HS-27A (cell line): ENCODE results near the gene AATK.

Experiments
- DNase-seq: peaks from one replicate; pipeline ENCODE4 v3.0.0-alpha.2; 2012; ENCODE audit warnings: low read depth, missing footprints

AATK gene

DNA sequence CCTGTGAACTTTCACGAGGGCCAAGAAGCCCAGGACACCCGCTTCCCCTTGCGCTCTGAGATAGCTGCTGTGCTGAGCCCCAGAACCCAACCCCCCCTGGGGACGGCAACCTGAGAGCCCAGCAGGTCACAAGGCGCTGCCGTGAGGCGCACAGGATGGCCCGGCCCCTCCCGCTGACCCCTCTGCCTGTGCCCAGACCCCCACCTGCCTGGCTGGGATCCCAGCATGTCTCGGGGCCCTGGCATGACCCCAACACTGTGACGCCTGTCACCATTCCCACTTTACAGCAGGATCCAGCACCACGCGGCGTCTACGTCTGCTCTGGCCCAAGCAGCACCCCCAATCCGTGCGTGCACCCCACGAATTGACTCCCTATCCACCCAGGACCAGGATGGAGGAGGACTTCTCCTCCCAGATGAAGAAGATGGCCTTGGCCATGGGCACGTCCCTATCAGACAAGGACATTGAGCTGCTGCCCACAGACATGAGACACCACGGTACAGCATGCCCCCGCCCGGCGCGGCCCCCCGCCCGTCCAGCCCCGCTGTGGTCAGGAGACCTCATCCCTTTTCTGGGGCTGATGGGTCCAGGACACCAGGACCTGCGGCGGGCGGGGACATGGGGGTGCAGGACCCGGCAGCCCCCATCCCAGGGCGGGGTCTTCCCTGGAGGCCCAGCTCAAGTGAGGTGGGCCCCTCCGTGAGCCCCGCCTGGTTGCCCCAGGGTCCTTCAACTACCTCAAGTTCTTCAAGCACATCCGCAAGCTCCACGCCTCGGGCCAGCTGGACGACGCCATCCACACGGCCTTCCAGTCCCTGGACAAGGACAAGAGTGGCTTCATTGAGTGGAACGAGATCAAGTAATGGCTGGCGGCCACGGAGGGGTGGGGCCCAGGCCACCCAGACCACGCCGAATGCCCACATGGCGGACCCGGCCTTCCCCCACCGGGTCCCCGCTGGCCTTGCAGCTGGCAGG lies 15.1 kb upstream of the AATK start:
- no peak for DNase-seq

GRCh38 chr17:81179861-81180260 lies 13.8 kb upstream of the AATK start:
- DNase-seq: no peak

GRCh38 chr17:81179220-81179619 lies 13.2 kb upstream of the AATK start:
- no peak for DNase-seq

- no peak for DNase-seq
Measured at GRCh38 chr17:81178136-81179091, 12.4 kb upstream of the AATK start.

DNA sequence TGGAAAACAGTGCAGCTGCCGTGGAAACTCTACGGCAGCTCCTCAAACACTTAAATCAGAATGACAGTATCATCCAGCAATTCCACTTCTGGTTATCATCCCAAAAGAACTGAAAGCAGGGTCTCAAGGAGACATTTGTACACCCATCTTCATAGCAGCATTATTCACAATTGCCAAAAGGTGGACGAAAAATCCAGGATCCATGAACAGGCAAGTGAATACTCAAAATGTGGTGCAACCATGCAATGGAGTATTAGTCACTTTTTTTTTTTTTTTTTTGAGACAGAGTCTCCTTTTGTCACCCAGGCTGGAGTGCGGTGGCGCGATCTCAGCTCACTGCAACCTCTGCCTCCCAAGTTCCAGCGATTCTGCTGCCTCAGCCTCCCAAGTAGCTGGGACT lies 10.6 kb upstream of the AATK start:
- DNase-seq: no peak

DNA sequence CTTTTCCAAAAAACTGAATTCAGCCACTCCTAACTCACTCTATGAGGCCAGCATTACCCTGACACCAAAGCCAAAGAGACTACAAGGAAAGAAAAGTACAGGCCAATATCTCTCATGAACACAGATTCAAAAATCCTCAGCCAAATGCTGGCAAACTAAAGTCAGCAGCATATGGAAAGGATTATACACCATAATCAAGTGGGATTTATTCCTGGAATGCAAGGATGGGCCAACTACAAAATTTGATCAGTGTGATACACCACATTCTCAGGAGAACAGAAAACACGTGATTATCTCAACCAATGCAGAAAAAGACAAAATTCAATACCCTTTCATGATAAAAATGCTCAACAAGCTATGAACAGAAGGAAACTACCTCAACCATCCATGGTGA lies 7.7 kb upstream of the AATK start:
- no peak for DNase-seq

GRCh38 chr17:81173052-81173761 lies 7.2 kb upstream of the AATK start:
- DNase-seq: no peak

- DNase-seq: no peak
Measured at GRCh38 chr17:81171941-81172340, 5.9 kb upstream of the AATK start.

DNA sequence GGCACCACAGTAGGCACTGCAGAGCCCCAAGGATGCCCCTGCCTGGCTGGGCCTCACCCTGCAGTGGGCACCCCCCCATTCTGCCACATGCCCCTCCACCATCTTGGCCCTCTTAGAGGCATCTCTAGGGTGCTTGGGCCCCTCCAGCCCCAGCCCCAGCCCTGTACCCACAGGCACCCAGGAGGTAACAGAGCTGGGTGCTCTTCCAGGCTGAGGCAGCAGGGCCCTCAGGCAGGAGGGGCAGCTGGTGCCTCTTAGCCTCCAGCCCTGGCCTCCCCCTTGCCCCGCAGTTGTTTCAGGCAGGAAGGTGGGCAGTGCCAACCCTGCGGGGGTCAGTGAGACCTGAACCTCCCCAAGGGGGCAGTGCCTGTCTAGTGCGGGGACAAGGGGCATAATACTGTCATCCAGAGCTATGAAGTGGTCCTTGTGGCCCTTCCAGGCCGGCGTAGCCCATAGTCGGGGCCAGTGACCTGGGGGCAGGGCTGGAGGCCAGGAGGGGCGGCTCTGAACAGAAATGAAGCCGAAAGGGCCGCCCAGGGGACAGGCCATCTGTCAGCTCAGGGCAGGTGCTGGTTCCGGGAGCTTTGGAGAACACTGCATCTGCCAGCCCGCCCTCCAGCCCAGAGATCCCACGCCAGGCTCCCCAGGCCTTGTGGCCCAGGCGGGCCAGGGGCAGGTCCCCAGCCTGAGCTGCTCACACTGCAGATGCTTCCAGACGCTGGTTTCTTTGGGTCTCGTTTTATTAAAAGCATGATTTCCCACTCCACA lies 4.9 kb upstream of the AATK start:
- DNase-seq: no peak

GRCh38 chr17:81169870-81170309 lies 3.9 kb upstream of the AATK start:
- no peak for DNase-seq

DNA sequence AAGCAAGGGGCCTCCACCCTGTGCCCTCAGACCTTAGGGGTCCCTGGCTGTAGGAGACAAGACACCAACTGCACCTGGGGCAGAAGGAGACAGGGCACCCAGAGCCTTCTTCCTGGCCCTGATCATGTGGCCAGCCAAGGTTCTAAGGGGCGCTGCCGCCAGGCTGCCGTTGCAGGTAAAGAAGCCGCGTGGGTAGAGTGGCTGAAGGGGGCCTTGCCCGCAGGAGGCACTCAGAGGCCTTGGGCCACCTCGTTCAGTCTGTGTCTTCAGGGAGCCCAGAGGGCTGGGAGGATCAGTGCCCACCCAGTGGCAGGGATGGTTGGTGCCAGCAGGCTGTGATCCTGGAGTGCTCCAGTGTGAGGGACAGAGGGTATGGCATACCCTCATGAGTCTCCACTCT lies 1.6 kb upstream of the AATK start:
- DNase-seq: no peak

GRCh38 chr17:81167194-81167524 lies 1.1 kb upstream of the AATK start:
- DNase-seq: no peak

- DNase-seq: no peak
Measured at GRCh38 chr17:81165246-81166032, 582 bp downstream of the AATK start, which contains the start of gene PVALEF. Gene PVALEF (plus strand): TSS chr17:81165507. CDS start chr17:81181227, 15,720 bp downstream.

- no peak for DNase-seq
Measured at GRCh38 chr17:81164371-81165245, 1.4 kb downstream of the AATK start.

DNA sequence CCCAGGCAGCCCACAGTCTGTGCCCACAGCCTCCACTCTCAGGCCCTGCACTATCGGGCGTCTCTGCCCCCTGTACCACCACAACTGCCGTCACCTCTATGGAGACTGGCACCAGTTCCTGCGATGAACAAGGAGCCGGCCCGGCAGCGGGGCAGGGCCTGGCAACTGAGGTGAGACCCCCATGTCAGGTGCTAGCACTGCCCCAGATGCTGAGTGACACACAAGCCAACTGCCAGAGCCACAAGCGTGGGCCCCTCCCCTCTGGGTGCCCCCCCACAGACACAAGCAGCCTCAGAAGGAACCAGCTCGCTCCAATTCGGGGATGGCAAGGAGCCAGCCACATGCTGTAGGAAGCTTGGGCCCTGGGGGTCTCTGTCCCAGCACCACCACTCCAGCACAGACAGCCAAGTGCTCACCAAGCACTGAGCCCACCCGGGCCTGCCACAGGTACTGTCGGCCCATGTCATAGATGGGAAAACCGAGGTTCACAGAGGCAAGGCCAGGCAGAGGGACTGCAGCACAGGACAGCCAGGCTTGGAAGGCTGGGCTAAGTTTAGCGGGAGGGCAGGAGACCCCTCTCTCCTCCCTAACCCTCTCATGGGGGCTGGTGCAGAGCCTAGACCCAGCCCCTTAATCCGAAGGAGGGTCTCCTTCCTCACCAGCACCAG lies 2.2 kb downstream of the AATK start:
- no peak for DNase-seq

- DNase-seq: no peak
Measured at GRCh38 chr17:81163051-81163695, 2.8 kb downstream of the AATK start.

GRCh38 chr17:81162491-81162890 lies 3.5 kb downstream of the AATK start:
- no peak for DNase-seq

- no peak for DNase-seq
Measured at GRCh38 chr17:81161972-81162371, 4.0 kb downstream of the AATK start.
